ENCODE measurements around the gene SLC17A9. TPM values are rescaled to one million over a fixed set of nuclear protein-coding genes. Genes with fewer than 3 reads are reported as not detected.

SLC17A9 gene
- total RNA-seq, result 1 to 10 TPM in 5 of 6 donors, under 1 TPM in 1; 0.63 to 7.7 (median 2.3) TPM
- 1 to 10 TPM; 3.5 to 6.2 TPM for polyA plus RNA-seq

- DNase-seq, result peak; percentile 29 to 80 (median 64)
- ATAC-seq, result peak; percentile 46 to 87 (median 67)
- H3K4me3 ChIP-seq, result peak within 1 kb of the TSS in 2 of 4 donors; percentile 24 to 39
- peaks cover 0 to 6% (median 0%) of the 10 kb centered on the region in 3 donors for H3K36me3 ChIP-seq
- intact Hi-C loops (cut with DNase I), result no loop called here
- TF ChIP-seq CTCF (IDR thresholded peaks at IDR 0.05), result no peak
- no peak for FAIRE-seq
- H3K9me3 ChIP-seq, result no peaks in the 10 kb centered on the region
- H3K27ac ChIP-seq, result peak within 1 kb of the TSS in 2 of 4 donors; percentile 18 to 57
- WGBS, 2 donors, result 12% methylated on average over 25 to 37 of the region's 37 CpGs
- H3K27me3 ChIP-seq, result no peaks in the 10 kb centered on the region
- H3K4me1 ChIP-seq, result no peaks in the 10 kb centered on the region
Observed at GRCh38 chr20:62952373-62952967, at the start of gene SLC17A9. TSS of gene SLC17A9 (plus strand) at chr20:62952709. CDS start at chr20:62952831, 122 bp downstream.

GRCh38 chr20:62902926-62903615, 49.4 kb upstream of the SLC17A9 start:
- H3K4me1 ChIP-seq, result peaks cover 0 to 8% (median 4%) of the 10 kb centered on the region in 3 donors
- no peaks in the 10 kb centered on the region for H3K9me3 ChIP-seq
- no peak overlapping the region for H3K27ac ChIP-seq
- H3K4me3 ChIP-seq, result no peak overlapping the region
- DNase-seq (no peak), FAIRE-seq (no peak), ATAC-seq (no peak)
- H3K27me3 ChIP-seq, result no peaks in the 10 kb centered on the region
- peaks cover 18 to 62% (median 51%) of the 10 kb centered on the region in 3 donors for H3K36me3 ChIP-seq
- 79 to 90% methylated on average over 7 of the region's 7 CpGs for WGBS, 2 donors
- TF ChIP-seq CTCF (IDR thresholded peaks at IDR 0.05), result no peak
- intact Hi-C loops (cut with DNase I), result no loop called here

GRCh38 chr20:62905536-62906117, 46.9 kb upstream of the SLC17A9 start:
- Histone ChIP-seq H3K9me3 (no peaks in the 10 kb centered on the region), H3K27ac (no peak overlapping the region), H3K4me1 (peaks cover 0 to under 1% (median 0%) of the 10 kb centered on the region in 3 donors), H3K27me3 (no peaks in the 10 kb centered on the region), H3K36me3 (peaks cover 23 to 88% (median 68%) of the 10 kb centered on the region in 3 donors), H3K4me3 (no peak overlapping the region)
- DNase-seq, result no peak
- no peak for TF ChIP-seq CTCF (IDR thresholded peaks at IDR 0.05)
- intact Hi-C loops (cut with DNase I), result no loop called here
- no peak for FAIRE-seq
- 90 to 93% methylated on average over 17 of the region's 17 CpGs for WGBS, 2 donors
- no peak for ATAC-seq

GRCh38 chr20:62906209-62906608, 46.3 kb upstream of the SLC17A9 start:
- Histone ChIP-seq H3K36me3 (peaks cover 25 to 93% (median 74%) of the 10 kb centered on the region in 3 donors), H3K27ac (no peak overlapping the region), H3K9me3 (no peaks in the 10 kb centered on the region), H3K27me3 (no peaks in the 10 kb centered on the region), H3K4me3 (no peak overlapping the region), H3K4me1 (no peaks in the 10 kb centered on the region)
- DNase-seq (no peak), FAIRE-seq (no peak), ATAC-seq (no peak)
- intact Hi-C loops (cut with DNase I), result no loop called here
- WGBS, 2 donors, result 80 to 85% methylated on average over 16 of the region's 16 CpGs
- TF ChIP-seq CTCF (IDR thresholded peaks at IDR 0.05), result no peak
